Loucy (cell line): ENCODE data around the gene ABLIM2.

Experiments used
- H2AFZ ChIP-seq: fragments of 200-600 bp; sonication (generic); 2 replicates; pipeline ENCODE4 v1.6.0; 2016; ENCODE audit warnings: antibody characterized with exemption, mild to moderate bottlenecking, low read length, moderate library complexity
- H3F3A ChIP-seq: fragments of 200-600 bp; 2 replicates; pipeline ENCODE4 v1.6.0; 2016; ENCODE audit warnings: antibody characterized with exemption, low read depth, mild to moderate bottlenecking
- H3K27me3 ChIP-seq: fragments of 200-600 bp; sonication (generic); 2 replicates; pipeline ENCODE4 v1.6.1; 2014; ENCODE audit warnings: low read length, mild to moderate bottlenecking; ENCODE audit not compliant: insufficient read depth, poor library complexity, severe bottlenecking
- H3K36me3 ChIP-seq: fragments of 200-600 bp; sonication (generic); 2 replicates; pipeline ENCODE4 v1.6.1; 2016; ENCODE audit warnings: low read length; ENCODE audit not compliant: insufficient read depth
- H3K4me1 ChIP-seq: fragments of 200-600 bp; sonication (generic); 2 replicates; pipeline ENCODE4 v1.5.1; 2014; ENCODE audit warnings: low read length, mild to moderate bottlenecking; ENCODE audit not compliant: insufficient read depth, poor library complexity, severe bottlenecking
- H3K4me2 ChIP-seq: fragments of 200-600 bp; sonication (generic); 2 replicates; pipeline ENCODE4 v1.6.0; 2014; ENCODE audit warnings: antibody characterized with exemption, low read length, low read depth, mild to moderate bottlenecking; ENCODE audit not compliant: poor library complexity, severe bottlenecking
- H3K4me3 ChIP-seq: fragments of 200-600 bp; sonication (generic); 2 replicates; pipeline ENCODE4 v1.5.1; 2014; ENCODE audit warnings: low read length, mild to moderate bottlenecking, mixed read lengths; ENCODE audit not compliant: poor library complexity, severe bottlenecking
- H3K79me2 ChIP-seq: fragments of 200-600 bp; sonication (generic); 2 replicates; pipeline ENCODE4 v1.6.1; 2014; ENCODE audit warnings: low read length; ENCODE audit not compliant: insufficient read depth
- H3K9ac ChIP-seq: fragments of 200-600 bp; sonication (generic); 2 replicates; pipeline ENCODE4 v1.6.0; 2014; ENCODE audit warnings: mild to moderate bottlenecking, low read depth, low read length, moderate library complexity; ENCODE audit not compliant: poor library complexity, severe bottlenecking
- H3K9me2 ChIP-seq: fragments of 200-600 bp; sonication (generic); replicated peaks from 2 replicates; pipeline ENCODE4 v1.6.1; 2016; ENCODE audit warnings: low read depth, low read length, mixed read lengths
- H3K9me3 ChIP-seq: fragments of 200-600 bp; sonication (generic); 2 replicates; pipeline ENCODE4 v1.6.1; 2014; ENCODE audit warnings: mild to moderate bottlenecking, antibody characterized with exemption, low read length, low read depth; ENCODE audit not compliant: insufficient read depth
- H4K20me1 ChIP-seq: fragments of 200-600 bp; sonication (generic); 2 replicates; pipeline ENCODE4 v1.6.0; 2014; ENCODE audit warnings: antibody characterized with exemption, low read length, mild to moderate bottlenecking; ENCODE audit not compliant: insufficient read depth, poor library complexity, severe bottlenecking
- EZH2phosphoT487 ChIP-seq: fragments of 200-600 bp; IDR thresholded peaks from 2 replicates; pipeline ENCODE4 v1.6.1; 2018; ENCODE audit warnings: antibody characterized with exemption, mild to moderate bottlenecking, moderate library complexity, borderline replicate concordance
- TF ChIP-seq, protein P1 (sequence below): fragments of 200-600 bp; sonication (generic); conservative IDR thresholded peaks from 2 replicates; pipeline ENCODE4 v1.5.1; 2014; ENCODE audit warnings: mild to moderate bottlenecking, antibody characterized with exemption, low read length

ABLIM2 gene

DNA sequence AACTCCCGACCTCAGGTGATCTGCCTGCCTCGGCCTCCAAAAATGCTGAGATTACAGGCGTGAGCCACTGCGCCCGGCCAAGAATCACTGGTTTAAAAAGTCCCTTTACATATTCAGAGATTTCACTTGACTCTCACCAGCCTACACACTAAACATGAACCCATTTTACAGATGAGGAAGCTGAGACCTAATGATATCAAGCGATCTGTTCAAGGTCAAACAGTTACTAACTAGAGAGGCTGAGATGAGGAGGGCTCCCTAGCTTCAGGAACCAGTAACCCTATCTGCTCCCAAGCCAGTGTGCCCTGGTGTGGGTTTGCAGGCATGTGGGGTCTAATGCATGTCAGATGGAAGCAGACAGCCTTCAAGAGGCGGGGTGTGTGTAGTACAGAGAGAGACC lies 159.3 kb downstream of the ABLIM2 start:
- Histone ChIP-seq H3K79me2 (no peaks in the 10 kb centered on the region), H3K4me2 (no peak overlapping the region), H3K9ac (no peak overlapping the region), H3K27me3 (no peaks in the 10 kb centered on the region), H3K4me1 (no peaks in the 10 kb centered on the region), H3K4me3 (no peak overlapping the region), H3K9me2 (no peaks in the 10 kb centered on the region), H4K20me1 (no peaks in the 10 kb centered on the region), H3K9me3 (no peaks in the 10 kb centered on the region; the same call in 1 of the 2 replicates), H3K36me3 (no peaks in the 10 kb centered on the region), H3F3A (no peaks in the 10 kb centered on the region), H2AFZ (no peak overlapping the region)
- TF ChIP-seq, protein P1, sequence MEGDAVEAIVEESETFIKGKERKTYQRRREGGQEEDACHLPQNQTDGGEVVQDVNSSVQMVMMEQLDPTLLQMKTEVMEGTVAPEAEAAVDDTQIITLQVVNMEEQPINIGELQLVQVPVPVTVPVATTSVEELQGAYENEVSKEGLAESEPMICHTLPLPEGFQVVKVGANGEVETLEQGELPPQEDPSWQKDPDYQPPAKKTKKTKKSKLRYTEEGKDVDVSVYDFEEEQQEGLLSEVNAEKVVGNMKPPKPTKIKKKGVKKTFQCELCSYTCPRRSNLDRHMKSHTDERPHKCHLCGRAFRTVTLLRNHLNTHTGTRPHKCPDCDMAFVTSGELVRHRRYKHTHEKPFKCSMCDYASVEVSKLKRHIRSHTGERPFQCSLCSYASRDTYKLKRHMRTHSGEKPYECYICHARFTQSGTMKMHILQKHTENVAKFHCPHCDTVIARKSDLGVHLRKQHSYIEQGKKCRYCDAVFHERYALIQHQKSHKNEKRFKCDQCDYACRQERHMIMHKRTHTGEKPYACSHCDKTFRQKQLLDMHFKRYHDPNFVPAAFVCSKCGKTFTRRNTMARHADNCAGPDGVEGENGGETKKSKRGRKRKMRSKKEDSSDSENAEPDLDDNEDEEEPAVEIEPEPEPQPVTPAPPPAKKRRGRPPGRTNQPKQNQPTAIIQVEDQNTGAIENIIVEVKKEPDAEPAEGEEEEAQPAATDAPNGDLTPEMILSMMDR = no peak
- TF ChIP-seq EZH2phosphoT487 = no peak

GRCh38 chr4:7998447-7998846 lies 160.2 kb downstream of the ABLIM2 start:
- Histone ChIP-seq H3K9me2 (no peaks in the 10 kb centered on the region), H4K20me1 (no peaks in the 10 kb centered on the region), H3K36me3 (no peaks in the 10 kb centered on the region), H3K4me1 (no peaks in the 10 kb centered on the region), H3K79me2 (no peaks in the 10 kb centered on the region), H3K4me3 (no peak overlapping the region), H3K9ac (no peak overlapping the region), H3K4me2 (no peak overlapping the region), H2AFZ (no peak overlapping the region), H3K9me3 (no peaks in the 10 kb centered on the region; the same call in 1 of the 2 replicates), H3F3A (no peaks in the 10 kb centered on the region), H3K27me3 (no peaks in the 10 kb centered on the region)
- TF ChIP-seq, protein P1 = no peak
- TF ChIP-seq EZH2phosphoT487 = no peak

- Histone ChIP-seq H4K20me1 (no peaks in the 10 kb centered on the region), H3F3A (no peaks in the 10 kb centered on the region), H3K9ac (no peak overlapping the region), H3K36me3 (no peaks in the 10 kb centered on the region), H3K27me3 (no peaks in the 10 kb centered on the region), H3K4me3 (no peak overlapping the region), H3K4me2 (no peak overlapping the region), H3K79me2 (no peaks in the 10 kb centered on the region), H3K4me1 (no peaks in the 10 kb centered on the region), H2AFZ (no peak overlapping the region), H3K9me3 (no peaks in the 10 kb centered on the region; the same call in 1 of the 2 replicates), H3K9me2 (no peaks in the 10 kb centered on the region)
- no peak for TF ChIP-seq EZH2phosphoT487
- TF ChIP-seq, protein P1 = no peak
These were observed 162.7 kb downstream of the ABLIM2 start for GRCh38 chr4:7995866-7996265.
